ENCODE data around the gene DTX3L.
A peak's percentile ranks its signal among the peaks of the same experiment; 100 is the strongest.

Gene DTX3L

DNA sequence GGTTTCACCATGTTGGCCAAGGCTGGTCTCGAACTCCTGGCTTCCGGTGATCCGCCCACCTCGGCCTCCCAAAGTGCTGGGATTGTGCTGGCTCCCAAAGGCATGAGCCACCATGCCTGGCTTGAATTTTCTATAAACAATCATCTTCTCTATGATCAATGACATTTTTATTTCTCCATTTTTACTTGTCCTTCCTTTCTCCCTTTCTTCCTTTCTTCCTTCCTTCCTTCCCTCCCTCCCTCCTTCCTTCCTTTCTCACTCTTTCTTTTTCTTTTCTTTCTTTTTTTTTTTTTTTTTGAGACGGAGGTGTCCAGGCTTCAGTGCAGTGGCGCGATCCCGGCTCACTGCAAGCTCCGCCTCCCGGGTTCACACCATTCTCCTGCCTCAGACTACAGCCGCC is 40.8 kb upstream of the DTX3L start:
- no peak overlapping the region for H3K4me3 ChIP-seq (ENCODE audit: low read length)
- TF ChIP-seq, protein P1, sequence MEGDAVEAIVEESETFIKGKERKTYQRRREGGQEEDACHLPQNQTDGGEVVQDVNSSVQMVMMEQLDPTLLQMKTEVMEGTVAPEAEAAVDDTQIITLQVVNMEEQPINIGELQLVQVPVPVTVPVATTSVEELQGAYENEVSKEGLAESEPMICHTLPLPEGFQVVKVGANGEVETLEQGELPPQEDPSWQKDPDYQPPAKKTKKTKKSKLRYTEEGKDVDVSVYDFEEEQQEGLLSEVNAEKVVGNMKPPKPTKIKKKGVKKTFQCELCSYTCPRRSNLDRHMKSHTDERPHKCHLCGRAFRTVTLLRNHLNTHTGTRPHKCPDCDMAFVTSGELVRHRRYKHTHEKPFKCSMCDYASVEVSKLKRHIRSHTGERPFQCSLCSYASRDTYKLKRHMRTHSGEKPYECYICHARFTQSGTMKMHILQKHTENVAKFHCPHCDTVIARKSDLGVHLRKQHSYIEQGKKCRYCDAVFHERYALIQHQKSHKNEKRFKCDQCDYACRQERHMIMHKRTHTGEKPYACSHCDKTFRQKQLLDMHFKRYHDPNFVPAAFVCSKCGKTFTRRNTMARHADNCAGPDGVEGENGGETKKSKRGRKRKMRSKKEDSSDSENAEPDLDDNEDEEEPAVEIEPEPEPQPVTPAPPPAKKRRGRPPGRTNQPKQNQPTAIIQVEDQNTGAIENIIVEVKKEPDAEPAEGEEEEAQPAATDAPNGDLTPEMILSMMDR (IDR thresholded peaks at IDR 0.05; ENCODE audit: insufficient read depth, low read depth, low read length, missing control alignments): no peak
- no peak for DNase-seq (ENCODE audit: low read depth)

DNA sequence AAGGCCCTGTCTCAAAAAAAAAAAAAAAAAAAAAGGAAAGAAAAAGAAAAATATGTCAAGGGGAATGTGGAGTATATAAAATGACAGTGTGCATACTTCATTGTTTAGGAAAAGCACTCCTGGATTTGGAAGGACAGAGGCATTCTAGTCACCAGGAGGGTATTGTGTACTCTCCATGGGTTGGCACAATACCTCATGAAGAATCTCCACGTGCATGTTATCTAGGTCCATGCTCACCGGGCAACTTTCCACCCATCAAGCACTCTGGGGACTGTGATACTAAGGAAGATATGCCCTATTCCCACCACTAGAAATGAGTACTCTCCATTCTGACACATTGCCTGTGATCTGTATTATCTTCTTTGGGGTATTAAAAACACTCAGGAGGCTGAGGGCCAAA is 34.0 kb upstream of the DTX3L start:
- TF ChIP-seq, protein P1 (IDR thresholded peaks at IDR 0.05; ENCODE audit: insufficient read depth, low read depth, low read length, missing control alignments): no peak
- no peak for DNase-seq (ENCODE audit: low read depth)

DNA sequence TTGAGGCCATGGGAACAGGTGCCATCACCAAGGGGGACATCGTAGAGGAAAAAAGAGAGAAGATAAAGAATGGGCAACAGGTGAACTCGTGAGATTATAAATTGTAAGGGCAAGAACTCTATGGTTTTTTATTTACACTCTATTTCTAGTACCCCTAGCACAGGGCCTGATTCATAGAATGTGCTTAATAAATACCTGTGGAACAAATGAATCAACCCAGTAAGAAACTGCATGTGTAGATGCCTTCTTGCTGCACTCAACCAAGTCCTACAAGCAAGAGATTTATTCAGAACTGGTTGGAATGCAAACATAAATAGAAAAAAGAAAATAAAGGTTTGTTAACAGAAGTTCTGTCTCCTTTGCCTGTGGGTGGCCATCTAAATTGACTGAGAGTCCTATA is 30.7 kb upstream of the DTX3L start:
- DNase-seq (ENCODE audit: low read depth): no peak
- no peak overlapping the region for H3K4me3 ChIP-seq (ENCODE audit: low read length)
- TF ChIP-seq, protein P1 (IDR thresholded peaks at IDR 0.05; ENCODE audit: insufficient read depth, low read depth, low read length, missing control alignments): no peak

More for the DNA sequence above, 34.0 kb upstream of the DTX3L start:
- no peak overlapping the region for H3K4me3 ChIP-seq (ENCODE audit: low read length)

DNA sequence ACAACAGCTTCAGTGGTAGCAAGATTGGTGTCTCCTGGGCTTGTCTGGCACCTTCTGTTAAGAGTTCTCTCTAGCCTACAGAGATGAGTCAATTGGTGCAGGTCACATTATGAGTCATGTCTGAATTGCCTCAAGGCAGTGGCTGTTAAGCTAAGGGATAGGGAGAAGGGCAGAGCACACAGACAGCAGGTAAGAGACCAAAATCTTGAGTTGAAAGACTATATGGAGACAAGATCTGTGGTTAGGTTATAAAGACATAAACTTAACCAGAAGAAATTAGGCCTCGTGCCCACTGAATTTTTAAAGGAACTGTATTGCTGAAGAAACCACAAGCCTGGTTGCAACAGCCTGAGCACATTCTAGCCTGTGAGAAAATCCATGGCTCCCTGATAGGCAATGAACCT is 30.2 kb upstream of the DTX3L start:
- H3K4me3 ChIP-seq (ENCODE audit: low read length): no peak overlapping the region
- TF ChIP-seq, protein P1 (IDR thresholded peaks at IDR 0.05; ENCODE audit: insufficient read depth, low read depth, low read length, missing control alignments): no peak
- peak; percentile 97 for DNase-seq (ENCODE audit: low read depth)

DNA sequence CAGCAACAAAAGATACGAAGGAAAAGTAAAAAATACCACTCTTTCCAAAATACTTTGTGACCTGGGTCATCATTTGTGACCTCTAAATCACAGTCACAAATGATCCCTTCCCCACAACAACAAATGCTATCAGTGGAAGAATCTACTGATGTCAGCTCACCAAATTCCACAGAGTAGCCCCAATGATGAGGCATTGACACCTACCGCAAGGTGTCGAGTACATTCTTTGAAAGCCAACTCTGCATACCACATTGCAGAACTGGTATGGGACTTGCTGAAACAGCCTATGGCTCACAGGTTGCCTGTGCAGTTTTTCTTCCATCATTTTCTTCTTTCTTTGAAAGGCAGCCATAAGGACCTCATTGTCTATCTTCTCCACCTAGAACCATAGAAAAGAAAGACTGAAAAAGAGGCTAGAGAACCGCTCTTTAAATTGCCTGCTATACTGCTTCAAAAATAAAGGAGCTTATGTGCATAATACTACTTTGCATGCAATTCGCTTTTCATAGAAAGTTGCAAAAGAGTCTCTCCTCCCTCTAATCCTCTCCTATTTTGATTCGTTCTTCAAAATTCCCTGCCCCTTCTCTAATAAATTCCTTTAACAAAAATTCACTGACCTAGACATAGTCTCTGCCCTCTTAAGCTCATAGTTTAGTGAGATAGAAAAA is 28.0 kb upstream of the DTX3L start:
- TF ChIP-seq, protein P1 (IDR thresholded peaks at IDR 0.05; ENCODE audit: insufficient read depth, low read depth, low read length, missing control alignments): no peak
- no peak overlapping the region for H3K4me3 ChIP-seq (ENCODE audit: low read length)
- no peak for DNase-seq (ENCODE audit: low read depth)

DNA sequence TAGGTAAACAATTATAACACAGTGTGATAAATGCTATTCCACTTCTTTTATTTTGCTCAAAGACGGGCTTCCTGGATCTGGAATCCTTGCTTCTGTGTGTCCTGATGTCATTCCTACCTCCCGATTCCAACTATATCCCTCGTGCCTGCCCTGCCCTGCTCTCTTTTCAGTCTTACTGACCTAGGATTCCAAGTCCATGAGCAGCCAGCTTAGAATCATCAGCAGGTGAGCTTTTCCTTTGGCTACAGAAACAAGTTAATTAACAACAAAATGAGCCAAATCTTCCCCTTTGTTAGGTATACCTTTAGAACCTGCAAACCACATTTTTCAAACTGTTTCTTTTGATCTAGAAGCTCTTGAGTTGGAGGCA is 27.5 kb upstream of the DTX3L start:
- no peak for DNase-seq (ENCODE audit: low read depth)
- H3K4me3 ChIP-seq (ENCODE audit: low read length): no peak overlapping the region
- TF ChIP-seq, protein P1 (IDR thresholded peaks at IDR 0.05; ENCODE audit: insufficient read depth, low read depth, low read length, missing control alignments): no peak

DNA sequence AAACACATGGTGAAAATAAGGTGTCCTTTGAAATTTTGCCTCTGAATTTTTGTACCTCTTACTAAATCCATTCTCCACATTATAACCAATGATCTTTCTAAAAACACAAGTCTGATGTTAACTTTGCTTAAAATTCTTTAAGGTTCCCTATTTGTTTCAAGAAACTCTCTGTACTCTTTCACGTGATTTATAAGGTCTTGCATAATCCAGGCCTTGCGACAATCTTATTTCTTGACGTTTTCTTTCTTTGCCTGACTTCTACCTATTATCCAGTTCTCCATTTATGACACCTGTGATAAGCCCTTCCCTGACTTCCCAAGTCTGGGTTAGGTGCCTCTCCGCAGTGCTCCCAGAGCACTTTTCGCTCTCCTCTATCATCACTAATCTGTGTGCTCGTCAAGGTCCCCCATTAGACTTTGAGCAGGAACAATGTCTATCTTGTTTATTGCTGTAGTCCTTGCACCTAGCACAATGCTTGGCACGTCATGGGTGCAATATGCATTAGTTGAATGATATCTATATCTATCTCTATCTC is 25.1 kb upstream of the DTX3L start:
- TF ChIP-seq, protein P1 (IDR thresholded peaks at IDR 0.05; ENCODE audit: insufficient read depth, low read depth, low read length, missing control alignments): no peak
- no peak for DNase-seq (ENCODE audit: low read depth)
- no peak overlapping the region for H3K4me3 ChIP-seq (ENCODE audit: low read length)
